Nucleus accumbens (tissue), 56 donors: ENCODE data around the gene CFDP1.

ENCODE experiments used
- DNase-seq, 56 donors: peaks; one replicate each; lab custom pipeline; 2025; lab: John Stamatoyannopoulos, UW

CFDP1 gene

DNA sequence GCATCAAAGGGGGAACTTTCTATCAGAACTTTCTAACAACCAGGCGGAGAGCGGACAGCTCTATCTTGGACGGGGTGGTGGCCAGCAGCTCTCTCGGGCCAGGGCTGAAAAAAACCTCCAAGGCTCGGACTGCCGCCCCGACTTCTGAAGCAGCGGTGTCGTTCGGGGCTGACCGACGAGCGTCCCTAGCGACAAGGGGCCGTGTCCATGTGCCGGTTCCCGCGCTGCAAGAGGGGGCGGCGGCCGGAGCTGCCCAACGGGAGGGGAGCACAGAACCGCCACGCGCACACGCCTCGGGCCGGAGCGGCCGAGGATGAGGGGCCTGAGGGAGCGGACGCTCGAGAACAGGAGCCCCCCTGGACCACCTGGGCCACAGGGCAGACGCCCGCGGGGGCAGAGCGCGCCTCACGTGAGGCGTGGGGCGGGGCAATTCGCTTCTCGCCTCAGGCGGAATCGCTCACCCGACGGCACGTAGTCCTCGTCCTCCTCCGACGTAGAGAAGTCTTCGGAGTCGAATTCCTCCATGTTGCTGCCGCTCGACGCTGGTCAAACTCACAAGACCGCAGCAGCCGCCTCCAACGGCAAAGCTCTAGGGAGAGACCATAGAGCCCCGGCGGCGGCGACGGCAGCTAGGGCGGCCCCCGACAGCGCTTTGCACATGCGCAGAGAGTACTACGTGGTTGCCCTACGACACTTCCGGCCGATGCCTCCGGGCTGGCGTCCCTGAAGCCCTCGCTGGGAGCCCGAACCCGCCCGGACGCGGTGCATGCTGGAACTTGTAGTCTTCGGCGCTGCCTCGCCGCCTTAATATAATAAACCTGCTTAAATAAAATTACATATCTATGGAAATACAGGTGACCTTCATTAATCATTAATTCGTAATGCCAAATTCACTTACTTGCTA, at the start of gene CFDP1:
Gene CFDP1, minus strand, starts transcription at position 676 of the 904 bp plus-strand sequence. Its CDS starts 151 bp downstream, at position 525.
- peak; percentile 41 to 97 (median 91) for DNase-seq

DNA sequence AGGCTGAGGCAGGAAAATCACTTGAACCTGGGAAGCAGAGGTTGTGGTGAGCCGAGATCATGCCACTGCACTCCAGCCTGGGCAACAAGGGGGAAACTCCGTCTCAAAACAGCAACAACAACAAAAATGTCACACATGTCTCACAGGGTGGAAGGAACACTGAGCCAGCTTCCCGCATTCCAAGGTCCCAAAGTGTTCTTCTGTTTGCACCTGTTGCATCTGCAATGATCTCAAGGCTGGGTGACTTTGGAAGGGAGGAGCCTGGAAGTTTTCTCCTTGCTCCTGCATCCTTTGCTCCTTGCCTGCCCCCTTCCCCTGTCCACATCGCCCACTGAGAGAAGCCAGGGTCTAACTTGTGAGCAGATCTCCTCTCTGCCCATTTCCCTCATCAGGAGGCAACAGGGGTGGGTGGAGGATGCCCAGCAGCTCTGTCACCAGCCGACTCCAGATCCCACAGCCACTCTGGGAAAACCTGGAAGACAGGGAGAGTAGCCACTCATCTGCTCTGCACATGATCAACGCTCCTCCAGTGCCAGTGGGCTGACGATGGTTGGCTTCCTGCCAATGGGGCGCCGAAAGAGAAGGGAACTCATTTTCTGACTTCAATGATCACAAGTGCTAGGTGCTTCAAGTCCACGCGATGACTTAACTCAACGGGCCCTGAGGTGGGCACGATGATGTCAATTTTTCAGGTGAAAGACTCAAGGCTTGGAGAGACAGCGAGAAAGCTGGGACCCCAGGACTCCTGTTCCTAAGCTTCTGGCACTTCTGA, 49.3 kb upstream of the CFDP1 start:
- DNase-seq, result peak in 2 of 56 donors; percentile 4 to 24

DNA sequence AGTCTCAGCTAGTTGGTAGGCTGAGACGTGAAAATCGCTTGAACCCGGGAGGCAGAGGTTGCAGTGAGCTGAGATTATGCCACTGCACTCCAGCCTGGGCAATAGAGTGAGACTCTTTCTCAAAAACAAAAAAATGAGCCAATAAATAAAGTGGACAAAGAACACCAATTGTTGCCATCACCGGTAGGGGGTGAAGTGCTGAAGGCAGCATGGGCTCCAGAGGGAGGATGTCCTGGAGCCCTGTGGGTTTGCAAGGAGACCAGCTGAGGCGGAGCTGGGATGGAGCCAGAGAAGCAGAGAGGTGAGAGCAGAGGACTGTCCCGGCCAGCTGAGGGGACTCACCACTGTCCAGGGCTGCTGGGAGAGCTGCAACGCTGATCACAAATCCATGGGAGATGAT, 48.2 kb upstream of the CFDP1 start:
- DNase-seq, result no peak

DNA sequence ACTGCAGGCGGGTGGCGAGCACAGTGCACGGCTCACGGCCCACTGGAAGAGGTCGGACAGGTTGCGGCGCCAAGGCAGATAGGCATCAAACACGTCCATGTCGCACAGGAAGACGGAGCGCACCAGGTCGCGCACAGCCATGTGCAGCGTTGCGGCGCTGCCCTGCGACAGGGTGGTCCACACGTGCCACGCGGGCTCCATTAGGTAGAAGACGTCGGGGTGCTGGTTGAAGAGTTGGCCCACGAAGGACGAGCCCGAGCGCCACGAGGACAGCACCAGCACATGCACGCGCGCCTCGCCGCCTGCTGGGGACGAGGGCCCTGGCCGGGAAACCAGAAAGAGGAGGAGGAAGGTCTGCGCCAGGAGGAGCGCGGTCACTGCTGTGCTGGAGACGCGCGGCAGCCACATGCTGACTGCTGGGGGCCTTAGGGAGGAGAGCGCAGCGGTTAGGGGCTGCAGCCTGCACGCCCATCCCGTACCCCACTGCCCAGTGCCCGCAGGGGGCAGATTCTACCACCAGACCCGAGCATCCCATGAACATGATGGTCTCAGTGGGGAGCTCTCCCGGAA, 46.2 kb upstream of the CFDP1 start:
- no peak for DNase-seq

DNA sequence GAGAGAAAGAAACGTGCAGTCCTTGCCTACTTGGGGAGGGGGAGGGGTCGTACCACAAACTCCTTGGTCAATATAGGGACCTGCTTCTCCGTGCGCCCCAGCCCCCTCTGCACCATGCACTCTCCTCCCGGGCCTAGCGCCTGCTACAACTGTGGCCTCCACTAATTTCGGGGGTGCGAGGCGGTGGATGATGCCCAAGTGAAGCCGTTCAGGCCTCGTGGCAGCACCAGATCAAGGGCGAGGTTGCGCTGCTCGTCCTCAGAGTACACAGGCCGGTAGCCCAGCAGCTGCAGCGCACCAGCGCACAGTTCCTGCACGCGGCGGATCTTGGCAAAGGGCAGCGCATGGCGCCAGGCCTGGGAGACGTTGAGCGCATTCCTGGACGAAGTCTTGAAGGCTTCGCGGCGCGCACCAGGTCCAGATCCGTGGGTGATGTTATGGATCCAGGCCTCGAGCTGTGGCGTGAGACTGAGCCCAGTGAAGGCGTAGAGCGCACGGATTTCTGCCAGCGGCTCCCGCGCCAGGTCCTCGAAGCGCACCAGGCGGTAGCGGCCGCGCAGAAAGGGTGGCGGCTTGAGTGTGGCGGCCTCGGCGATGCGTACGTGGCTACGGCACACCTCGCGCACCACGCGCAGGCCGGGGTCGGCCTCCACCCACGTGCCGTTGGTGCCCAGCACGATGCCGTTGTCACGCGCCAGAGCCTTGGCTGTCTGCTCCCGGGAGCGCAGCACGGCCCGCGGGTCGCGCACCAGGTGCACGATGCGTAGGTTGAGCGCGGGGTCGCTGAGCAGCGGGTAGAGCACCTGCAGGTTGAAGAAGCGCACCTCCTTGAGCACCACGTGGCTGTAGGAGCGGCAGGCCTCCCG, 45.4 kb upstream of the CFDP1 start:
- no peak for DNase-seq

DNA sequence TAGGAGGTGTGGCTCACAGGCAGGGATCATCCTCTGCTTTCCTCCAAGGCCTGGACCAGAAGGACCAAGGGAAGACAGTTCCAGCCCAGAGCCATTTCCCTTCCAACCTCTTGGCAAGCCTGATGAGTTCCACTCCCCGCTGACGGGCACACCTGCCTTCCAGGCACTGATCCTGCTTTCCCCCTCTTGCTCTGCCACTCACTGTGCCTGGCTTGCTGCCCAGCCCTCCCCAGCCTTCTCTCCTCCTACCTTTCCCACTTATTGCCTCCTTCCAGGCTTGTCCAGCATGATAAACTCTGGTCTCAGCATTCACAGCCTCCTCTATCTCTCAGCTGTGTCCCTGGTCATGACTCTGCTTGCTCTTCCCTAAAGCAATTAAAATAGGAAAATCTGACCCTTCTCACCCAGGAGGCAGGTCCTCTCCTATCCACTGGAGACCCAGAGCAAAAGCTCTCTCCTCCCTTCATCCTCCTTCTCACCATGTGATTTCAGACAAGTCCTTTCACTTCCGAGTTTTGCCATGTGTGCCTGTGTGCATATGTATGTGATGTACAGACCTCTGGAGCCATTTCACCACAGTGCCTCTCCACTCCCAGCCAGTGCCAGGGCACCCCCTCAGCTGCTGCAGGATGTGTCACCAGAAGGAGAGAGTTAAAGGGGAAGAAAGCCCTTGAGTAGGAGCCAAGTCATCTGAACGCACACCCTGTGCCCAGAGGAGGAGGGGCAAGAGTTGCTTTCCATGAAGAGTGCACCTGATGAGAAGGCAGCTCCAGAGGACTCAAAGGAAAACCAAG, 44.6 kb upstream of the CFDP1 start:
- peak in 4 of 56 donors; percentile 5 to 8 (median 7) for DNase-seq

DNA sequence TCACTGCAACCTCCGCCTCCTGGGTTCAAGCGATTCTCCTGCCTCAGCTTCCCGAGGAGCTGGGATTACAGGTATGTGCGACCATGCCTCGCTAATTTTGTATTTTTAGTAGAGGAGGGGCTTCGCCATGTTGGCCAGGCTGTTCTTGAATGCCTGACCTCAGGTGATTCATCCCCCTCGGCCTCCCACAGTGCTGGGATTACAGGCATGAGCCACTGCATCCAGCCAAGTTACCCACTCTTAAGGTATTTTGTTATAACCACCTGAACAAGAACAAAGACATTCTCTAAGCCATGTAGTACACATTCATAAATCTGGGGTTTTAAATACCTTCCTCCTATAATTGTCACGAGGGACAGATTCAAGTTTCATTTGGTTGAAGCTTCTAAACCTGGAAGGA, 43.5 kb upstream of the CFDP1 start:
- no peak for DNase-seq

DNA sequence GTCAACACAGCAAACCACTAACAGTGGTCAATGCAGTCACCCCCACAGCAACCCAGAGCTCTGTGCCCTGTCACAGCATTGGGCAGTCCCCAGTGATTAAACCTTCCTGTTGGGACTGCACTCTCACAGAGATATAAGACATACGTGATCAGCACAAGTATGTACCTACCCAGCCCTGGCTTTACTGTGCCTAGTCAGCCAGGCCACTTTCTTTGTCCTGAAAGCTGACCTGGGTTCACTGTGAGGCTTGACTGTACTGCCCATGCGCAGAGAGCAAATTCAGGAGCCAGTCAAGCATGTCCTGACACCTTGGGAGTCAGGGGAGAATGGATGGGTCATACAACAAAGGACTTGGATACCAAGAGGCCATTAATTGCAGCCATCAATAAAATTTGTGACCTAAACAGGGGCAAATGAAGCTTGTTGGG, 42.1 kb upstream of the CFDP1 start:
- DNase-seq, result no peak

DNA sequence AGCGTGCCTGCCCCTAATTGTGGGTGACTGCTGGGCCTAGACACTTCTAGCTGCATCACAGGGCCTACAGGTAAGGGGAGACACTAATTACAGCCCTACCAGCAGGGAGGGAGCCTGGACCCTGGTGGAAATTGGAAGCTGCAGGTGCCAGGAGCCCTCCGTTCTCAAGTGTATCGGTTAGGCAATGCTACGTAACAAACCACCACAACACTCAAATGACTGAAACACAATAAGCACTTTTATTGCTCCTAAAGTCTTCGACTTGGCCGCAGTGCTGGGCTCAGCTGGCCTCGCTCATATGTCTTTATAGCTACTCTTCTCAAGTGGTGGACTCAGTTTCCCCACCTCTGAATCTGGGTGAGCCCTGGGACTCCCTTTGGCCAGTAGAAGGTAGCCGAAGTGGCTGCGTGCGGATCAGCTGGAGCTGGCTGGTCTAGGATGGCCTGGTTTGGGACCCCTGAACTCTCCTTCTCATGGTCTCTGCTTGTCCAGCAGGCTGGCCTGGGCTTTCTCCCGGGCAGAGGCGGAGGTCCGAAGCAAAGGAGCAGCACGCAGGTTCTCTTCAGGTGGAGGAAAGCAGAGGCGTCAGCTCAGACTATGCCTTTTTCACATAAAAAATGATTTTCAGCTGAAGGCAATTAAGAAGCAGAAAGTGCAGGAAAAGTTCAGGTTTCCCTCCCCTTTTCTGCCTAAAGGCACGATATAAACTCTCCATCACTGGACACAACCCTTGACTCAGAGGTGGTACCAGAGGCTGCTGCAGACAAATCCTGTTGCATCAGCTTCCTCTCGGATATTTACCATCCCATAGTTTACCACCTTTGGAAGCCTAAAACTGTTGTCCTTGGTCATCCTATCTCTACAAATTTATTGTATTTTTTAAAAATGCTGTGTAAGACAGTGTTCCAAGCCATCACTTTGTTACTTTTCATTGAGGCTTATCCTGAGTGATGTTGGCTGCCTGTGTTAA, 39.9 kb upstream of the CFDP1 start:
- no peak for DNase-seq

DNA sequence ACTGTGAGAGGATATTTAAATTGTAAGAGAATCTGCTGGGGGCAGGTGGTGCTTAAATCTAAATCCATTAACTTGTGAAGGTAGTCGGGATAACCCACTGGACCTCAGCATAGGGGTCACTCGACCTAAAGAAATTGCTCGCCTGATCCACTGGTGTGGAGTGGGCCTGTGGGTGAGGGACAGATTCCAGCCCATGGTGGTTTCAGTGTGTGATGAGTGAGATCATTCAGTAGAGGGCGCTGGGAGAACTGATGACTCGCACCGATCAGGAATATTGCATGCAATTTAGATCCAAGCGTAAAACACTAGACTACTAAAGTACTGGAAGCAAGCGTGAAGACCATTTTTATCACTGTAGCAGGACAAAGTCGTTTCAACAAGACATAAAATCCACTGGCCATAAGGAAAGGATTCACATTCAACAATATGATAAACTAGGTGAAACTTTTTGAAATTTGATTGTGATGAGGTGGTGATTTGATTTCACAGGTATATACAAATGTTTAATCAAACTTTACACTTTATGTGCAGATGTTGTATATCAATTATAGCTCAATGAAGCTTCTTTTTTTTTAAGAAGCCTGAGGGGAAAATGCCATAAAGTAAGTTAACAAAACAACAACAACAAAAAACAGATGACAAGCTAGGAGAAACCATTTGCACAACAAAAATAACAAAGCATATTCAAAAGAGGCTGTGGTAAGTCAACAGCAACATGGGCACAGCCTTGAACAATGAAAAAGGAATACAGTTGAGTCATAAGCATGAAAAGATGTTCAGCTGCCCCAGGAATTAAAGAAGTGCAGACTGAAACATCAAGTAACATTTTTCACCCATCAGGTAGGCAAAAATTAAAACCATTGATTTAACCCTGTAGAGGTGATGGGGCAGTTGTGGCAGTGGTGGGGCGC, 38.7 kb upstream of the CFDP1 start:
- DNase-seq, result peak in 48 of 56 donors; percentile 4 to 79 (median 46)

DNA sequence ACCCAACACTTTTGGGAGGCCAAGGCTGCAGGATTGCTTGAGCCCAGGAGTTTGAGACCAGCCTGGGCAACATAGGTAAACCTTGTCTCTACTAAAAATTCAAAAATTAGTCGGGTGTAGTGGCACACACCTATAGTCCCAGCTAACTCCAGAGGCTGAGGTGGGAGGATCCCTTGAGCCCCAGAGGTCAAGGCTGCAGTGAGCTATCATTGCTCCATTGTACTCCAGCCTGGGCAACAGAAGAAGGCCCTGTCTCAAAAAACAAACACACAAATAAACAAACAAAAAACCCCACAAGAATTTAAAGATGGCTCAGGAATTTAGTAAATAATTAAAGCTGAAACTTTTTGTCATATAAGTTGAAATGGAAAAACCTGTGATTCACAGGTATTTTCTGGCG, 33.5 kb upstream of the CFDP1 start:
- DNase-seq, result no peak

DNA sequence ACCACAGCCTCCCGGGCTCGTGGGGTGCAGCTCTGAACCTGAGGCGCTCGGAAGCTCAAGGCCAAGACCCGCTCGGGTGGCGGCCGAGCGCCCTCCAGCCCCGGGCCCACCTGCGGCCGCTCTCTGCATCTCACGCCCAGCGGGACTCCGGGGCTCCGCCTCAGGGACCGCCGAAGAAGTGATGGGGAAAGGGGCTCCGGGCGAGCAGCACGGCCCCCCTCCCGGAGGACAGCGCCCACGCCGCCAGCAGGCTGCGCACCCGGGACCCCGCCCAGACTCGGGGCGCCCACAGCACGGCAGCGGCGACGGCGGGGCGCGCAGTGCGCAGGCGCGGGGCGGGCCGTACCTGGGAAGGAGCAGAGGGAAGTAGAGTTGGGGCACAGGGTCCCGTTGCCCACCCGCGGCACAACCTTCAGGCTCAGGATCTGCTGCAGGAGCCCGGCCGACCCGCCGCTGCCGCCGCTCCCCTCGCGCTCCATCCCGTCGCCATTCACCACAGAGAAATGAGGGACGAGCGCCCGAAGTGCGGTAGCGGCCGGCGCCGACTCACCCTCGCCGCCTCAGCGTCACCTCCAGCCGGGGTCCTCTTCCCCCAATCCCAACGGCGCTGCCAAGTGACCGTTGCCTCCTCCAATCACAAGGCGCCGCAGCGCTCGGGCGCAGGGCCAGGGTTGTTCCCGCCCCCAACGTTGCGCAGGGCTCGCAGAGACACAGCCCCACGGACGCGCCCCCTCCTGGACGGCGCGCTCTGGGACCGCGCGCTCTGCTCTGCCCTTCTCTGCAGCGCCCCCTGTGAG, 31.0 kb upstream of the CFDP1 start, which contains the start of gene TMEM170A:
Gene TMEM170A, minus strand, starts transcription at position 568 of the 797 bp plus-strand sequence. Its CDS starts 89 bp downstream, at position 479.
- DNase-seq, result peak; percentile 74 to 100 (median 98)

DNA sequence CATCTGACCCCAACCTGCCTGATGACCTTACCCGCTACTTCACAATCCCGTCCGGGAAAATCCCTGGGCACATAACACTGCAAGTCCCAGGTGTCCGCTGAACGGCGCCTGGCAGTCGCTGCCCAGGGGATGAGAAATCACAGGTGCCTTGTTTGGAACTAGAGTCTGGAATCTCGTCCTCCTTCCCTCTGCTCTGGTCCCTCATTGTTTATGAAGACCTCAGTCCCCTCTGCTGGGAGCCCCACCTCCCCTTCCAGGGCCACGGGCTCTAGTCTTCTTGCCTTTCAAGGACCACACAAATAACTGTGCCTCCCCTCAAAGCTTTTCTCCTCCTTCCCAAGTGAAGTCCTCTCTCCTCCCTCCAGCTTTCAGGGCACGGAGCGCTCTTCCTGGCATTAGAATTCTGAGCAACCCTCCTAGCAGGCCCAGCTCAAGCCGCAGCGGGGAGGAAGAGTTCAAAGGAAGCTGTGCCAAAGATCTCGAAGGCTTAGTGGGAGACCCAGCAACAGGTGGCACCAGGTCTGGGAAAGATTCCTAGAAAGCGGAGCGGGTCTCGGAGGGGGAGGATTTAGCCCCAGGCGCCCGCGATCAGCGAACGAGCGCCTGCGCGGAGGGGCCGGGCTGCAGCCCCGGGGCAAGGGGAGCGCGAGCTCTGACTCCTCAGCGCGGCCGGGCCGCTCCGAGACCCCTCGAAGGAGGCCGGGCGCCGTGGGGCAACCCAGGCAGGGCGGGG, 30.3 kb upstream of the CFDP1 start:
- peak in 34 of 56 donors; percentile 18 to 74 (median 49) for DNase-seq

DNA sequence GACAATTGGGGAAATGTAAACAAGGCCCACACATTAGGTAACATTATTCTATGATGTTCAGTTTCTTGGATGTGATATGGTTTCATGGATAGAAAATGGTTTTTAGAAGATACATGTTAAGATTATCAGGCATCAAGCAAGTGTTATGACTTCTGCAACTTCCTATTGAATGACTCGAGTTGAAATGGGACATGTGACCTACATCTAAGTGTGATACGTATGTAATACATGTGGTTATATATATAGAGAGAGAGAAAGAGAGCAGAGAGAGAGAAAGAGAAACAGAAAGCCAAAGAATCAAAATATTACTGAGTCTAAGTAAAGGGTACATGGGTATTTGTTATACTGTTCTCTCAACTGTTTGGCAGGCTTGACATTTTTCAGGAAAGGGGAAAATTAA, 29.5 kb upstream of the CFDP1 start:
- no peak for DNase-seq

DNA sequence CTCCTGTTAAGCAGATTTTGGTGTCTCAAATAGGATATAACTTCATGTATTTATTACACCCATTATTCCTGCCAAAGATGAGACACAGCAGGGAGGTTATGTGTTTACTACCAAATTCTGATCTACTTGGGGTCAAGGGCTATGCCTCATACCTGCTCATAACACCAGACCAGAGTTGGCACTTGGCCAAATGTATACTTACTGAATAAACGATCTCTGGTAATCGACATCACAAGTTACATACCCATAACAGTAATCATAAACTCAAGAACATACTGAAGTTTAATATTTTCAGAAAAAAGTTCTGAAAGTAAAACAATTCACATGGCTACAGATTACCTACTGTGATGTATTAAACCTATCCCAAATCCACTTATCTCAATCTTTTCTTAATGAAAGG, 28.3 kb upstream of the CFDP1 start:
- DNase-seq, result no peak
